ENCODE data around the gene AHI1. TPM values are rescaled to one million over a fixed set of nuclear protein-coding genes. Genes with fewer than 3 reads are reported as not detected.
"Not testable (repeated sequence)": the region's sequence is repeated elsewhere in the genome, so short reads cannot be mapped to it uniquely, and the experiment has no call there.

The AHI1 gene
- total and polyA plus RNA-seq, 2 experiments from 2014 or later: 14.8 to 21.5 TPM

DNA sequence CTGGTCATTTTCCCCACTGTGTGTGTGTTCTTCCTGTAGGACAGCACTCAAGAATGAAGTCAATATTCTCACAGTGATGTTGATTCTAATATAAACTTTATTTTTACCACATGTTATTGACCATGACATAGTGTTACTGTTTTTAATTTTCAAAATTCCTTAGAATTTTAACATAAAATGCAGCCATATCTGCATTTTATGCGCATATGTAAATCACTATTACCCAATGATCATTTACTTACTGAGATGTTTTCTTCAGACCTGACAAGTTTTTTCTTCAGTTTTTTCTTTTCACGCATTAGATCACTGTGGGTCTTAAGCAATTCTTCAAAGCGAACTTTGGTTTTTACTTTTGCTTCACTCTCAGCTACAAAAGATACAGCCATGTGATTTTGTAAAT is 7.2 kb downstream of the AHI1 start:
- TF ChIP-seq EZH2 (IDR thresholded peaks at IDR 0.05; ENCODE audit: borderline replicate concordance): no peak
- TF ChIP-seq, protein P1, sequence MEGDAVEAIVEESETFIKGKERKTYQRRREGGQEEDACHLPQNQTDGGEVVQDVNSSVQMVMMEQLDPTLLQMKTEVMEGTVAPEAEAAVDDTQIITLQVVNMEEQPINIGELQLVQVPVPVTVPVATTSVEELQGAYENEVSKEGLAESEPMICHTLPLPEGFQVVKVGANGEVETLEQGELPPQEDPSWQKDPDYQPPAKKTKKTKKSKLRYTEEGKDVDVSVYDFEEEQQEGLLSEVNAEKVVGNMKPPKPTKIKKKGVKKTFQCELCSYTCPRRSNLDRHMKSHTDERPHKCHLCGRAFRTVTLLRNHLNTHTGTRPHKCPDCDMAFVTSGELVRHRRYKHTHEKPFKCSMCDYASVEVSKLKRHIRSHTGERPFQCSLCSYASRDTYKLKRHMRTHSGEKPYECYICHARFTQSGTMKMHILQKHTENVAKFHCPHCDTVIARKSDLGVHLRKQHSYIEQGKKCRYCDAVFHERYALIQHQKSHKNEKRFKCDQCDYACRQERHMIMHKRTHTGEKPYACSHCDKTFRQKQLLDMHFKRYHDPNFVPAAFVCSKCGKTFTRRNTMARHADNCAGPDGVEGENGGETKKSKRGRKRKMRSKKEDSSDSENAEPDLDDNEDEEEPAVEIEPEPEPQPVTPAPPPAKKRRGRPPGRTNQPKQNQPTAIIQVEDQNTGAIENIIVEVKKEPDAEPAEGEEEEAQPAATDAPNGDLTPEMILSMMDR (IDR thresholded peaks at IDR 0.05; ENCODE audit: poor library complexity): no peak
- TF ChIP-seq EZH2phosphoT487 (IDR thresholded peaks at IDR 0.05; ENCODE audit: low read depth, severe bottlenecking, unreplicated experiment): no peak
- WGBS (ENCODE audit: low lambda C conversion rate, missing lambda C conversion rate): 95% methylated on average over 3 of the region's 3 CpGs
- Histone ChIP-seq H3K36me3 (replicated peaks; ENCODE audit: insufficient read depth, low read depth) (no peaks in the 10 kb centered on the region), H3K4me2 (no peak overlapping the region), H3K9me2 (replicated peaks; ENCODE audit: insufficient read depth) (no peaks in the 10 kb centered on the region), H3K4me3 (no peak overlapping the region), H3K27ac (no peak overlapping the region), H3K79me2 (peaks cover 3% of the 10 kb centered on the region), H3K27me3 (no peaks in the 10 kb centered on the region), H2AFZ (no peak overlapping the region), H3K4me1 (ENCODE audit: insufficient read depth) (no peaks in the 10 kb centered on the region), H4K20me1 (ENCODE audit: insufficient read depth, poor library complexity, severe bottlenecking) (no peaks in the 10 kb centered on the region), H3K9me3 (ENCODE audit: low read depth) (no peaks in the 10 kb centered on the region)
- no peak for DNase-seq (ENCODE audit: low spot score)

- Histone ChIP-seq H3K9me2 (replicated peaks; ENCODE audit: insufficient read depth) (no peaks in the 10 kb centered on the region), H3K79me2 (no peaks in the 10 kb centered on the region), H2AFZ (no peak overlapping the region), H3K36me3 (replicated peaks; ENCODE audit: insufficient read depth, low read depth) (no peaks in the 10 kb centered on the region), H3K4me3 (no peak overlapping the region), H3K9me3 (ENCODE audit: low read depth) (peaks cover 11% of the 10 kb centered on the region), H3K4me1 (ENCODE audit: insufficient read depth) (no peaks in the 10 kb centered on the region), H3K4me2 (no peak overlapping the region), H3K27me3 (no peaks in the 10 kb centered on the region), H3K27ac (no peak overlapping the region), H4K20me1 (ENCODE audit: insufficient read depth, poor library complexity, severe bottlenecking) (no peaks in the 10 kb centered on the region)
- DNase-seq (ENCODE audit: low spot score): no peak
- WGBS (ENCODE audit: low lambda C conversion rate, missing lambda C conversion rate): over 99% methylated on average over 3 of the region's 3 CpGs
- TF ChIP-seq EZH2phosphoT487 (IDR thresholded peaks at IDR 0.05; ENCODE audit: low read depth, severe bottlenecking, unreplicated experiment) (no peak), EZH2 (IDR thresholded peaks at IDR 0.05; ENCODE audit: borderline replicate concordance) (no peak)
- TF ChIP-seq, protein P1 (IDR thresholded peaks at IDR 0.05; ENCODE audit: poor library complexity): no peak
Observed at GRCh38 chr6:135488023-135488422, 9.5 kb downstream of the AHI1 start.

DNA sequence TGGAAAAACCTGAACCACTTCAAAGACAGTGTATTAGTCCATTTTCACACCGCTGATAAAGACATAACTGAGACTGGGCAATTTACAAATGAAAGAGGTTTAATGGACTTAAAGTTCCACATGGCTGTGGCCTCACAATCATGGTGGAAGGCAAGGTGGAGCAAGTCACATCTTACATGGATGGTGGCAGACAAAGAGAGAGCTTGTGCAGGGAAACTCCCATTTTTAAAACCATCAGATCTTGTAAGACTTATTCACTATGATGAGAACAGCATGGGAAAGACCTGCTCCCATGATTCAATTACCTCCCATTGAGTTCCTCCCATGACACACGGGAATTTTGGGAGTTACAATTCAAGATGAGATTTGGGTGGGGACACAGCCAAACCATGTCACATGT is 13.6 kb downstream of the AHI1 start:
- not testable (repeated sequence) for H3K27me3 ChIP-seq; DNase-seq (ENCODE audit: low spot score); H3K4me1 ChIP-seq (ENCODE audit: insufficient read depth); H2AFZ ChIP-seq; H3K36me3 ChIP-seq (replicated peaks; ENCODE audit: insufficient read depth, low read depth); H4K20me1 ChIP-seq (ENCODE audit: insufficient read depth, poor library complexity, severe bottlenecking); H3K4me3 ChIP-seq; H3K27ac ChIP-seq; H3K4me2 ChIP-seq; H3K9me2 ChIP-seq (replicated peaks; ENCODE audit: insufficient read depth); H3K79me2 ChIP-seq
- 98% methylated on average over 2 of the region's 2 CpGs for WGBS (ENCODE audit: low lambda C conversion rate, missing lambda C conversion rate)
- H3K9me3 ChIP-seq (ENCODE audit: low read depth): peaks cover 37% of the 10 kb centered on the region

DNA sequence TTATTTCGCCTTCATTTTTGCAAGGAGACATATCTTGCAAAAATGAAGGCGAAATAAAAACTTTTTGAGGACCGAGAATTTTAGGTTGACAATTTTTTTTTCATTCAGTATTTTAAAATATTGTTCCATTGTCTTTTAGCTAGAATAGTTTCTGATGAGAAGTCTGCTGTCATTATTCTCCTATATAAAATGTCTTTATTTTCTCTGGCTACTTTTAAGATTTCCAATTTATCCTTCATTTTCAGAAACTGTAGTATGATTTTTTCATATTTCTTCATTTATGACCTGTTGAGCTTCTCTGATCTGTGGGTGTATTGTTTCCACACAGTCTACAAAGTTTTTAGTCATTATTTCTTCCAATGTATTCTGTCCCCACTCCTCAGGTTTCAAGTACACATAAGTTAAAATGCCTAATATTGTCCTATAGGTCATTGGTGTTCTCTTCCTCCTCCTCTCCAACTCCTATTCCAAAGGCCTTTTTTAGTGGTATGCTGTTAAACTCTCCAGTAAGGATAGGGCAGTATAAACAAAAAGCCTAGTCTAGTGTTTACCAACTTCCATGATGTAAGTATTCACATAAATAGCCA is 15.7 kb downstream of the AHI1 start:
- Histone ChIP-seq H3K4me3 (no peak overlapping the region), H2AFZ (no peak overlapping the region), H3K79me2 (no peaks in the 10 kb centered on the region), H3K9me3 (ENCODE audit: low read depth) (peaks cover 37% of the 10 kb centered on the region), H3K4me1 (ENCODE audit: insufficient read depth) (no peaks in the 10 kb centered on the region), H3K27ac (no peak overlapping the region), H3K9me2 (replicated peaks; ENCODE audit: insufficient read depth) (no peaks in the 10 kb centered on the region), H3K36me3 (replicated peaks; ENCODE audit: insufficient read depth, low read depth) (no peaks in the 10 kb centered on the region), H3K4me2 (no peak overlapping the region), H4K20me1 (ENCODE audit: insufficient read depth, poor library complexity, severe bottlenecking) (no peaks in the 10 kb centered on the region), H3K27me3 (no peaks in the 10 kb centered on the region)
- WGBS (ENCODE audit: low lambda C conversion rate, missing lambda C conversion rate): 98% methylated on average over 3 of the region's 3 CpGs
- TF ChIP-seq, protein P1 (IDR thresholded peaks at IDR 0.05; ENCODE audit: poor library complexity): no peak
- no peak for DNase-seq (ENCODE audit: low spot score)

Data from hepatocyte (in vitro differentiated cells).